ENCODE data around the gene KCTD20.

- TF ChIP-seq, protein P1, sequence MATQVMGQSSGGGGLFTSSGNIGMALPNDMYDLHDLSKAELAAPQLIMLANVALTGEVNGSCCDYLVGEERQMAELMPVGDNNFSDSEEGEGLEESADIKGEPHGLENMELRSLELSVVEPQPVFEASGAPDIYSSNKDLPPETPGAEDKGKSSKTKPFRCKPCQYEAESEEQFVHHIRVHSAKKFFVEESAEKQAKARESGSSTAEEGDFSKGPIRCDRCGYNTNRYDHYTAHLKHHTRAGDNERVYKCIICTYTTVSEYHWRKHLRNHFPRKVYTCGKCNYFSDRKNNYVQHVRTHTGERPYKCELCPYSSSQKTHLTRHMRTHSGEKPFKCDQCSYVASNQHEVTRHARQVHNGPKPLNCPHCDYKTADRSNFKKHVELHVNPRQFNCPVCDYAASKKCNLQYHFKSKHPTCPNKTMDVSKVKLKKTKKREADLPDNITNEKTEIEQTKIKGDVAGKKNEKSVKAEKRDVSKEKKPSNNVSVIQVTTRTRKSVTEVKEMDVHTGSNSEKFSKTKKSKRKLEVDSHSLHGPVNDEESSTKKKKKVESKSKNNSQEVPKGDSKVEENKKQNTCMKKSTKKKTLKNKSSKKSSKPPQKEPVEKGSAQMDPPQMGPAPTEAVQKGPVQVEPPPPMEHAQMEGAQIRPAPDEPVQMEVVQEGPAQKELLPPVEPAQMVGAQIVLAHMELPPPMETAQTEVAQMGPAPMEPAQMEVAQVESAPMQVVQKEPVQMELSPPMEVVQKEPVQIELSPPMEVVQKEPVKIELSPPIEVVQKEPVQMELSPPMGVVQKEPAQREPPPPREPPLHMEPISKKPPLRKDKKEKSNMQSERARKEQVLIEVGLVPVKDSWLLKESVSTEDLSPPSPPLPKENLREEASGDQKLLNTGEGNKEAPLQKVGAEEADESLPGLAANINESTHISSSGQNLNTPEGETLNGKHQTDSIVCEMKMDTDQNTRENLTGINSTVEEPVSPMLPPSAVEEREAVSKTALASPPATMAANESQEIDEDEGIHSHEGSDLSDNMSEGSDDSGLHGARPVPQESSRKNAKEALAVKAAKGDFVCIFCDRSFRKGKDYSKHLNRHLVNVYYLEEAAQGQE (IDR thresholded peaks at IDR 0.05; ENCODE audit: low read depth): no peak
- no peak for TF ChIP-seq CEBPB (IDR thresholded peaks at IDR 0.05; ENCODE audit: low read depth)
- TF ChIP-seq EZH2phosphoT487 (IDR thresholded peaks at IDR 0.05; ENCODE audit: borderline replicate concordance): no peak
Observed at GRCh38 chr6:36419310-36419709, 23.5 kb upstream of the KCTD20 start.

All from HCT116 (cell line).